Panc1 (cell line): Measurements from ENCODE around the gene SDHD.

Experiments
- CTCF ChIP-seq: fragments of 450-650 bp; IDR thresholded peaks from 2 replicates; pipeline ENCODE4 v1.5.1; 2017; ENCODE audit warnings: mild to moderate bottlenecking
- POLR2AphosphoS5 ChIP-seq: IDR thresholded peaks from 2 replicates; pipeline ENCODE4 v1.6.1; 2012; ENCODE audit warnings: mild to moderate bottlenecking, low read depth, low read length, moderate library complexity
- REST ChIP-seq, 2 experiments: IDR thresholded peaks; 2 replicates each; pipeline ENCODE4 v1.6.1; 2011 to 2012; ENCODE audit warnings: low read depth in 2 of 2, control low read depth in 1 of 2, low read length in 1 of 2, mild to moderate bottlenecking in 1 of 2, moderate library complexity in 1 of 2; ENCODE audit not compliant: insufficient read depth in 1 of 2

GRCh38 chr11:112096194-112096593, 9.5 kb downstream of the SDHD start:
- TF ChIP-seq CTCF = no peak
- no peak for TF ChIP-seq REST (IDR thresholded peaks at IDR 0.05; ENCODE audit: insufficient read depth in 1 of 2, low read depth in 2 of 2, low read length in 1 of 2)
- no peak for TF ChIP-seq POLR2AphosphoS5
